HepG2 (cell line): Measurements from ENCODE around the gene PTPA. TPM values are rescaled to one million over a fixed set of nuclear protein-coding genes. Genes with fewer than 3 reads are reported as not detected.

Experiments used
- AGO1 ChIP-seq: fragments of 200-400 bp; formaldehyde crosslinking; IDR thresholded peaks from 2 replicates; pipeline ENCODE4 v1.6.1; 2017; ENCODE audit warnings: mild to moderate bottlenecking, low read depth, low read length, moderate library complexity; ENCODE audit not compliant: poor library complexity, severe bottlenecking
- ATF3 ChIP-seq: sonication (generic); formaldehyde crosslinking; IDR thresholded peaks from 2 replicates; pipeline ENCODE4 v1.4.0; 2020; ENCODE audit warnings: missing genetic modification reagents
- FOXP4 ChIP-seq: sonication (generic); formaldehyde crosslinking; IDR thresholded peaks from 2 replicates; pipeline ENCODE4 v1.4.0; 2020; ENCODE audit warnings: missing genetic modification reagents
- POLR2A ChIP-seq, 2 experiments: IDR thresholded peaks; 2 replicates each; pipeline ENCODE4 v1.6.1; 2011; ENCODE audit warnings: low read depth in 2 of 2, low read length in 2 of 2, mild to moderate bottlenecking in 1 of 2, moderate library complexity in 1 of 2; ENCODE audit not compliant: insufficient read depth in 1 of 2
- SIX4 ChIP-seq: sonication (generic); formaldehyde crosslinking; IDR thresholded peaks from 2 replicates; pipeline ENCODE4 v1.4.0; 2020; ENCODE audit warnings: missing genetic modification reagents
- STAT6 ChIP-seq: sonication (generic); formaldehyde crosslinking; IDR thresholded peaks from 2 replicates; pipeline ENCODE4 v1.4.0; 2020; ENCODE audit warnings: missing genetic modification reagents, mild to moderate bottlenecking, borderline replicate concordance
- ZBTB8A ChIP-seq: sonication (generic); formaldehyde crosslinking; IDR thresholded peaks from 2 replicates; pipeline ENCODE4 v1.4.0; 2020; ENCODE audit warnings: mild to moderate bottlenecking, low read depth, missing genetic modification reagents, borderline replicate concordance
- ZNF121 ChIP-seq: sonication (generic); formaldehyde crosslinking; IDR thresholded peaks from 2 replicates; pipeline ENCODE4 v1.5.0; 2020; ENCODE audit warnings: mild to moderate bottlenecking, missing genetic modification reagents
- polyA plus RNA-seq, 8 experiments: library from polyadenylated mRNA; depleted of rRNA in 3 of 8; stranded (reverse) in 7 of 8; unstranded in 1 of 8; fragments of >200 nt; fragmentation: Illumina TruSeq in 4 of 8; extraction: Trizol in 4 of 8; gene quantifications; 2 replicates each; pipeline versions ENCODE4 v1.2.1 to v1.2.3, GENCODE V29; 2011 to 2016; ENCODE audit warnings: low read depth in 4 of 8, missing spikeins in 1 of 8, mixed read lengths in 1 of 8; ENCODE audit not compliant: insufficient read depth in 1 of 8
- total RNA-seq, 5 experiments: library from RNA; depleted of rRNA; stranded (reverse); fragments of >200 nt; fragmentation: Illumina TruSeq; extraction: Trizol; gene quantifications; 2 replicates each; pipeline ENCODE4 v1.2.3, GENCODE V29; 2016; ENCODE audit warnings: low read depth in 1 of 5

Gene PTPA
- total and polyA plus RNA-seq, 2 of the 13 experiments (the other 11 are each of a cell fraction or from before 2014, with no cell fraction given): 79.3 to 105 TPM

- TF ChIP-seq STAT6 (CRISPR knock-in tag) (no peak), ZBTB8A (no peak), SIX4 (CRISPR knock-in tag) (no peak), POLR2A (IDR thresholded peaks at IDR 0.05; ENCODE audit: insufficient read depth in 1 of 2, low read depth in 2 of 2, low read length in 2 of 2) (peak in 1 of 2 experiments; percentile 20; a peak in 1 of 4 replicates), ATF3 (no peak), AGO1 (peak; percentile 89), ZNF121 (CRISPR knock-in tag) (no peak), FOXP4 (CRISPR knock-in tag) (no peak)
Measured at GRCh38 chr9:129100383-129101169, 10.6 kb upstream of the PTPA start (continued).
